Panc1 (cell line): ENCODE data around the gene FAM53A. TPM values are rescaled to one million over a fixed set of nuclear protein-coding genes. Genes with fewer than 3 reads are reported as not detected.

Source experiments
- ATAC-seq: fragments of 200-7000 bp; cut with Tn5 transposase; 2 replicates; pipeline ENCODE4 v1.9.1; 2020; ENCODE audit warnings: mild to moderate bottlenecking, moderate library complexity
- BruUV-seq: library from RNA; stranded (reverse); fragments of 400-500 nt; replicated peaks from 2 replicates; lab custom pipeline; 2021; lab: Mats Ljungman, UMichigan
- CTCF ChIA-PET: fragments of 300-600 bp; sonication (Branson Sonifier 250); formaldehyde crosslinking; loops from one replicate; lab custom pipeline; 2022; ENCODE audit warnings: antibody characterized with exemption; lab: Charles Lee
- POLR2A ChIA-PET: fragments of 300-600 bp; sonication (Branson Sonifier 250); formaldehyde crosslinking; loops from one replicate; lab custom pipeline; 2022; ENCODE audit warnings: antibody characterized with exemption; lab: Charles Lee
- DNase-seq: peaks from one replicate; pipeline ENCODE4 v3.0.0-alpha.2; 2010; ENCODE audit warnings: low read depth, low spot score
- H3K27ac ChIP-seq: 2 replicates; pipeline ENCODE4 v1.5.1; 2011; ENCODE audit warnings: mild to moderate bottlenecking, low read length, inconsistent platforms
- H3K27me3 ChIP-seq: fragments of 200-500 bp; sonication (Bioruptor generic); 2 replicates; pipeline ENCODE4 v1.6.0; 2014; ENCODE audit warnings: low read length, inconsistent platforms; ENCODE audit not compliant: control insufficient read depth, insufficient read depth
- H3K36me3 ChIP-seq: fragments of 200-500 bp; sonication (Bioruptor generic); 2 replicates; pipeline ENCODE4 v1.5.1; 2014; ENCODE audit warnings: inconsistent platforms, mild to moderate bottlenecking, low read length, moderate library complexity; ENCODE audit not compliant: control insufficient read depth, insufficient read depth
- H3K4me1 ChIP-seq: 2 replicates; pipeline ENCODE4 v1.5.1; 2011; ENCODE audit warnings: inconsistent platforms, mild to moderate bottlenecking, low read length, moderate library complexity; ENCODE audit not compliant: control insufficient read depth, insufficient read depth
- H3K4me3 ChIP-seq, 2 experiments: 2 replicates each; pipeline ENCODE4 v1.5.1; 2011 to 2012; ENCODE audit warnings: low read depth in 2 of 2, low read length in 2 of 2, mild to moderate bottlenecking in 2 of 2, inconsistent platforms in 1 of 2, moderate library complexity in 1 of 2
- H3K9me3 ChIP-seq: fragments of 200-500 bp; sonication (Bioruptor generic); 2 replicates; pipeline ENCODE4 v1.5.1; 2014; ENCODE audit warnings: low read depth, mild to moderate bottlenecking, inconsistent platforms, low read length, moderate library complexity; ENCODE audit not compliant: control insufficient read depth, insufficient read depth
- POLR2AphosphoS5 ChIP-seq: IDR thresholded peaks from 2 replicates; pipeline ENCODE4 v1.6.1; 2012; ENCODE audit warnings: mild to moderate bottlenecking, low read depth, low read length, moderate library complexity
- SIN3A ChIP-seq: IDR thresholded peaks from 2 replicates; pipeline ENCODE4 v1.6.1; 2012; ENCODE audit warnings: low read depth, mild to moderate bottlenecking, low read length, moderate library complexity, borderline replicate concordance; ENCODE audit not compliant: insufficient read depth
- TCF7L2 ChIP-seq: IDR thresholded peaks from 2 replicates; pipeline ENCODE4 v1.6.1; 2011; ENCODE audit warnings: mild to moderate bottlenecking, low read depth, low read length, inconsistent platforms
- in situ Hi-C: cut with HindIII; loops from 2 replicates; pipeline ENCODE4 v1.10.0; 2016; ENCODE audit warnings: low sequenced_read_pairs, low pct_unique_long_range_greater_than_20kb
- intact Hi-C: fragments of 100-400 bp; cut with micrococcal nuclease; formaldehyde crosslinking; loops from one replicate; pipeline ENCODE4 v1.10.0; 2022; ENCODE audit not compliant: unreplicated experiment
- total RNA-seq: library from RNA; stranded (reverse); gene quantifications from one replicate; pipeline ENCODE4 v1.2.1, GENCODE V29; 2021; ENCODE audit not compliant: unreplicated experiment
- TF ChIP-seq, protein P1 (sequence below), 2 experiments: IDR thresholded peaks; 2 replicates each; pipeline ENCODE4 v1.6.1; 2011 to 2012; ENCODE audit warnings: low read depth in 2 of 2, control low read depth in 1 of 2, low read length in 1 of 2, mild to moderate bottlenecking in 1 of 2, moderate library complexity in 1 of 2; ENCODE audit not compliant: insufficient read depth in 1 of 2
- TF ChIP-seq, protein P2 (sequence below): fragments of 450-650 bp; IDR thresholded peaks from 2 replicates; pipeline ENCODE4 v1.5.1; 2017; ENCODE audit warnings: mild to moderate bottlenecking

The FAM53A gene
- total RNA-seq, 1 experiment from 2014 or later, result 7.0 TPM

DNA sequence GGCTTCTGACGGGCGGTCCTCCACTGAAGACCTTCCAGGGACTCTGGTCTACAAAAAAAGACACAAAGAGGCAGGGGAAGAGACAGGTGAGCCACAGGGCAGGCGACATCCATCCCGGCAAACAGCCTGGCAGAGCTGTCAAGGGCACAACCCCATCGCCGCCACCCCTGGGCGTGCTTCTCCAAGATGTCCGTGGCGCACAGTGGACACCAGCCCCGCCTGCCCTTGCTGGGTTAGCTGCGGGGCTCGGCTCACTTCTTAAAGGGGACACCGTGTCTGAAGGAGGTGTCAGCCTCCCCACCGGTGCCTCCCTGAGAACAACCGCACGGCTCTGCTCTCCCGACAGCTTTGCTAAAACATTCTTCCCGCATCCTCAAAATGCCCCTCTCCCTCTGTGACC is 28.4 kb downstream of the FAM53A start:
- no TSS peak for BruUV-seq
- no peak overlapping the region for H3K27ac ChIP-seq
- CTCF ChIA-PET, result no interaction called here
- no peaks in the 10 kb centered on the region for H3K36me3 ChIP-seq
- ATAC-seq (no peak), DNase-seq (no peak)
- no peak for TF ChIP-seq SIN3A
- no peak for TF ChIP-seq POLR2AphosphoS5
- TF ChIP-seq, protein P1, sequence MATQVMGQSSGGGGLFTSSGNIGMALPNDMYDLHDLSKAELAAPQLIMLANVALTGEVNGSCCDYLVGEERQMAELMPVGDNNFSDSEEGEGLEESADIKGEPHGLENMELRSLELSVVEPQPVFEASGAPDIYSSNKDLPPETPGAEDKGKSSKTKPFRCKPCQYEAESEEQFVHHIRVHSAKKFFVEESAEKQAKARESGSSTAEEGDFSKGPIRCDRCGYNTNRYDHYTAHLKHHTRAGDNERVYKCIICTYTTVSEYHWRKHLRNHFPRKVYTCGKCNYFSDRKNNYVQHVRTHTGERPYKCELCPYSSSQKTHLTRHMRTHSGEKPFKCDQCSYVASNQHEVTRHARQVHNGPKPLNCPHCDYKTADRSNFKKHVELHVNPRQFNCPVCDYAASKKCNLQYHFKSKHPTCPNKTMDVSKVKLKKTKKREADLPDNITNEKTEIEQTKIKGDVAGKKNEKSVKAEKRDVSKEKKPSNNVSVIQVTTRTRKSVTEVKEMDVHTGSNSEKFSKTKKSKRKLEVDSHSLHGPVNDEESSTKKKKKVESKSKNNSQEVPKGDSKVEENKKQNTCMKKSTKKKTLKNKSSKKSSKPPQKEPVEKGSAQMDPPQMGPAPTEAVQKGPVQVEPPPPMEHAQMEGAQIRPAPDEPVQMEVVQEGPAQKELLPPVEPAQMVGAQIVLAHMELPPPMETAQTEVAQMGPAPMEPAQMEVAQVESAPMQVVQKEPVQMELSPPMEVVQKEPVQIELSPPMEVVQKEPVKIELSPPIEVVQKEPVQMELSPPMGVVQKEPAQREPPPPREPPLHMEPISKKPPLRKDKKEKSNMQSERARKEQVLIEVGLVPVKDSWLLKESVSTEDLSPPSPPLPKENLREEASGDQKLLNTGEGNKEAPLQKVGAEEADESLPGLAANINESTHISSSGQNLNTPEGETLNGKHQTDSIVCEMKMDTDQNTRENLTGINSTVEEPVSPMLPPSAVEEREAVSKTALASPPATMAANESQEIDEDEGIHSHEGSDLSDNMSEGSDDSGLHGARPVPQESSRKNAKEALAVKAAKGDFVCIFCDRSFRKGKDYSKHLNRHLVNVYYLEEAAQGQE (IDR thresholded peaks at IDR 0.05; ENCODE audit: insufficient read depth in 1 of 2, low read depth in 2 of 2, low read length in 1 of 2), result no peak
- no peak for TF ChIP-seq TCF7L2
- TF ChIP-seq, protein P2, sequence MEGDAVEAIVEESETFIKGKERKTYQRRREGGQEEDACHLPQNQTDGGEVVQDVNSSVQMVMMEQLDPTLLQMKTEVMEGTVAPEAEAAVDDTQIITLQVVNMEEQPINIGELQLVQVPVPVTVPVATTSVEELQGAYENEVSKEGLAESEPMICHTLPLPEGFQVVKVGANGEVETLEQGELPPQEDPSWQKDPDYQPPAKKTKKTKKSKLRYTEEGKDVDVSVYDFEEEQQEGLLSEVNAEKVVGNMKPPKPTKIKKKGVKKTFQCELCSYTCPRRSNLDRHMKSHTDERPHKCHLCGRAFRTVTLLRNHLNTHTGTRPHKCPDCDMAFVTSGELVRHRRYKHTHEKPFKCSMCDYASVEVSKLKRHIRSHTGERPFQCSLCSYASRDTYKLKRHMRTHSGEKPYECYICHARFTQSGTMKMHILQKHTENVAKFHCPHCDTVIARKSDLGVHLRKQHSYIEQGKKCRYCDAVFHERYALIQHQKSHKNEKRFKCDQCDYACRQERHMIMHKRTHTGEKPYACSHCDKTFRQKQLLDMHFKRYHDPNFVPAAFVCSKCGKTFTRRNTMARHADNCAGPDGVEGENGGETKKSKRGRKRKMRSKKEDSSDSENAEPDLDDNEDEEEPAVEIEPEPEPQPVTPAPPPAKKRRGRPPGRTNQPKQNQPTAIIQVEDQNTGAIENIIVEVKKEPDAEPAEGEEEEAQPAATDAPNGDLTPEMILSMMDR, result no peak
- H3K9me3 ChIP-seq, result no peaks in the 10 kb centered on the region
- H3K4me3 ChIP-seq, result no peak overlapping the region
- H3K27me3 ChIP-seq, result no peaks in the 10 kb centered on the region
- in situ Hi-C loops (no loop called here), intact Hi-C loops (no loop called here)
- POLR2A ChIA-PET, result no interaction called here
- H3K4me1 ChIP-seq, result no peaks in the 10 kb centered on the region

- ChIA-PET CTCF (no interaction called here), POLR2A (no interaction called here)
- intact Hi-C loops, result no loop called here
These were observed 29.0 kb downstream of the FAM53A start for GRCh38 chr4:1655081-1655480.

More at GRCh38 chr4:1655081-1655480, 29.0 kb downstream of the FAM53A start:
- Histone ChIP-seq H3K36me3 (no peaks in the 10 kb centered on the region), H3K4me1 (no peaks in the 10 kb centered on the region), H3K4me3 (no peak overlapping the region), H3K27me3 (no peaks in the 10 kb centered on the region), H3K9me3 (no peaks in the 10 kb centered on the region), H3K27ac (no peak overlapping the region)
- TF ChIP-seq POLR2AphosphoS5 (no peak), SIN3A (no peak), TCF7L2 (no peak)
- TF ChIP-seq, protein P2, result no peak
- TF ChIP-seq, protein P1 (IDR thresholded peaks at IDR 0.05; ENCODE audit: insufficient read depth in 1 of 2, low read depth in 2 of 2, low read length in 1 of 2), result no peak
- no peak for DNase-seq
- BruUV-seq, result no TSS peak
- no peak for ATAC-seq
- in situ Hi-C loops, result no loop called here
